GM23338 (cell line): ENCODE data around the gene AP3D1. TPM values are rescaled to one million over a fixed set of nuclear protein-coding genes. Genes with fewer than 3 reads are reported as not detected.

Source experiments
- ATAC-seq: fragments of 200-7000 bp; cut with Tn5 transposase; 3 replicates; pipeline ENCODE4 v1.9.1; 2020
- DNase-seq: peaks from one replicate; pipeline ENCODE4 v3.0.0-alpha.2; 2015; ENCODE audit warnings: low spot score
- H2AFZ ChIP-seq: fragments of 200-600 bp; sonication (generic); 2 replicates; pipeline ENCODE4 v1.8.0; 2016; ENCODE audit warnings: antibody characterized with exemption, mild to moderate bottlenecking, moderate library complexity
- H3F3A ChIP-seq: fragments of 200-600 bp; sonication (generic); replicated peaks from 2 replicates; pipeline ENCODE4 v1.8.0; 2017; ENCODE audit warnings: antibody characterized with exemption, mixed run types, low read depth
- H3K27ac ChIP-seq: fragments of 200-600 bp; sonication (generic); 2 replicates; pipeline ENCODE4 v1.6.1; 2016; ENCODE audit warnings: low read depth
- H3K27me3 ChIP-seq: fragments of 200-600 bp; sonication (generic); 2 replicates; pipeline ENCODE4 v1.8.0; 2016; ENCODE audit warnings: mild to moderate bottlenecking, mixed run types, moderate library complexity; ENCODE audit not compliant: insufficient read depth
- H3K36me3 ChIP-seq: fragments of 200-600 bp; sonication (generic); 2 replicates; pipeline ENCODE4 v1.8.0; 2016; ENCODE audit warnings: mild to moderate bottlenecking; ENCODE audit not compliant: insufficient read depth
- H3K4me1 ChIP-seq: fragments of 200-600 bp; sonication (generic); 2 replicates; pipeline ENCODE4 v1.8.0; 2016; ENCODE audit warnings: mild to moderate bottlenecking, moderate library complexity; ENCODE audit not compliant: insufficient read depth
- H3K4me2 ChIP-seq: fragments of 200-600 bp; sonication (generic); 2 replicates; pipeline ENCODE4 v1.7.1; 2017; ENCODE audit warnings: mixed run types
- H3K4me3 ChIP-seq: fragments of 200-600 bp; sonication (generic); 2 replicates; pipeline ENCODE4 v1.6.1; 2016; ENCODE audit warnings: mixed run types
- H3K79me2 ChIP-seq: fragments of 200-600 bp; sonication (generic); replicated peaks from 2 replicates; pipeline ENCODE4 v1.8.0; 2017; ENCODE audit warnings: mild to moderate bottlenecking; ENCODE audit not compliant: insufficient read depth
- H3K9me2 ChIP-seq: fragments of 200-600 bp; sonication (generic); 2 replicates; pipeline ENCODE4 v1.8.0; 2017; ENCODE audit not compliant: insufficient read depth
- H4K20me1 ChIP-seq: fragments of 200-600 bp; sonication (generic); replicated peaks from 2 replicates; pipeline ENCODE4 v1.8.0; 2017; ENCODE audit warnings: mild to moderate bottlenecking; ENCODE audit not compliant: insufficient read depth
- H3K27ac Mint-ChIP-seq: 2 replicates; pipeline ENCODE4 v1.8.0; 2020; ENCODE audit warnings: inconsistent platforms, mild to moderate bottlenecking, moderate library complexity, mixed read lengths
- H3K27me3 Mint-ChIP-seq: 3 replicates; pipeline ENCODE4 v1.8.0; 2022; ENCODE audit warnings: low read depth, mild to moderate bottlenecking, moderate library complexity, mixed read lengths, inconsistent platforms; ENCODE audit not compliant: insufficient read depth, poor library complexity
- H3K36me3 Mint-ChIP-seq: 3 replicates; pipeline ENCODE4 v1.8.0; 2021; ENCODE audit warnings: low read depth, mild to moderate bottlenecking, inconsistent platforms, moderate library complexity, mixed read lengths
- H3K4me1 Mint-ChIP-seq: 3 replicates; pipeline ENCODE4 v1.8.0; 2020; ENCODE audit warnings: mild to moderate bottlenecking, inconsistent platforms, mixed read lengths
- H3K4me3 Mint-ChIP-seq: 3 replicates; pipeline ENCODE4 v1.8.0; 2021; ENCODE audit warnings: moderate library complexity, mild to moderate bottlenecking, inconsistent platforms, mixed read lengths
- H3K9me3 Mint-ChIP-seq: 3 replicates; pipeline ENCODE4 v1.8.0; 2020; ENCODE audit warnings: moderate library complexity, mild to moderate bottlenecking, inconsistent platforms, mixed read lengths
- CTCF ChIP-seq, 2 experiments: fragments of 200-600 bp in 1 of 2; sonication (generic) in 1 of 2; conservative IDR thresholded peaks; 2 replicates each; pipeline versions ENCODE4 v1.5.1 to v1.6.1; 2016 to 2017; ENCODE audit warnings: antibody characterized with exemption in 2 of 2, low read depth in 2 of 2, mild to moderate bottlenecking in 2 of 2, moderate library complexity in 1 of 2
- EZH2 ChIP-seq: fragments of 200-600 bp; sonication (generic); IDR thresholded peaks from one replicate; pipeline ENCODE4 v1.8.0; 2017; ENCODE audit warnings: antibody characterized with exemption, mild to moderate bottlenecking, low read depth; ENCODE audit not compliant: unreplicated experiment
- NANOG ChIP-seq: IDR thresholded peaks from 2 replicates; pipeline ENCODE4 v1.6.1; 2016; ENCODE audit warnings: antibody characterized with exemption, borderline replicate concordance
- STAT1 ChIP-seq: IDR thresholded peaks from one replicate; pipeline ENCODE4 v1.6.1; 2016; ENCODE audit warnings: antibody characterized with exemption; ENCODE audit not compliant: unreplicated experiment
- ZNF462 ChIP-seq: fragments of 250-450 bp; sonication (Bioruptor Pico); IDR thresholded peaks from 2 replicates; pipeline ENCODE4 v1.5.0; 2020; ENCODE audit warnings: mild to moderate bottlenecking, moderate library complexity
- polyA plus RNA-seq: library from polyadenylated mRNA; unstranded; fragments of >200 nt; fragmentation: Nextera tagmentation; extraction: Ambion mirVana; gene quantifications from 2 replicates; pipeline ENCODE4 v1.2.1, GENCODE V29; 2016
- total RNA-seq: library from RNA; depleted of rRNA; stranded (reverse); fragments of >200 nt; shearing (Covaris generic); gene quantifications from 2 replicates; pipeline ENCODE4 v1.2.3, GENCODE V29; 2014

The AP3D1 gene
- total and polyA plus RNA-seq, 2 experiments from 2014 or later = 101 to 236 TPM

GRCh38 chr19:2197270-2197669 is 45.9 kb upstream of the AP3D1 start:
- peaks cover 6% of the 10 kb centered on the region; the same call in 1 of the 3 replicates for H3K4me1 Mint-ChIP-seq
- H3K27me3 Mint-ChIP-seq = peaks cover 5% of the 10 kb centered on the region
- peaks cover 31% of the 10 kb centered on the region for H3K36me3 Mint-ChIP-seq
- Histone ChIP-seq H3F3A (0 out of 2 replicates have a peak, but pooled peaks cover 6% of the 10 kb centered on the region), H3K4me3 (no peak overlapping the region), H3K4me2 (no peak overlapping the region), H3K36me3 (no peaks in the 10 kb centered on the region; the same call in 1 of the 2 replicates), H3K27ac (no peak overlapping the region), H3K4me1 (no peaks in the 10 kb centered on the region), H3K79me2 (peaks cover 31% of the 10 kb centered on the region), H3K27me3 (no peaks in the 10 kb centered on the region), H2AFZ (no peak overlapping the region), H4K20me1 (no peaks in the 10 kb centered on the region; the same call in none of the 2 replicates), H3K9me2 (no peaks in the 10 kb centered on the region)
- H3K9me3 Mint-ChIP-seq = no peaks in the 10 kb centered on the region; the same call in 2 of the 3 replicates
- ATAC-seq = no peak
- no peak for DNase-seq
- H3K27ac Mint-ChIP-seq = no peak overlapping the region
- H3K4me3 Mint-ChIP-seq = no peak overlapping the region
- TF ChIP-seq STAT1 = no peak
- no peak for TF ChIP-seq EZH2

- Histone ChIP-seq H3K79me2 (peaks cover 32% of the 10 kb centered on the region), H3K36me3 (peaks cover 3% of the 10 kb centered on the region; the same call in 1 of the 2 replicates), H3K27ac (no peak overlapping the region), H2AFZ (no peak overlapping the region), H3K4me3 (no peak overlapping the region), H3K4me1 (no peaks in the 10 kb centered on the region), H3F3A (no peaks in the 10 kb centered on the region), H3K4me2 (no peak overlapping the region), H3K27me3 (no peaks in the 10 kb centered on the region), H4K20me1 (no peaks in the 10 kb centered on the region; the same call in none of the 2 replicates), H3K9me2 (no peaks in the 10 kb centered on the region)
- DNase-seq (no peak), ATAC-seq (no peak)
- no peak overlapping the region for H3K4me3 Mint-ChIP-seq
- H3K27ac Mint-ChIP-seq = no peak overlapping the region
- TF ChIP-seq NANOG = no peak
- TF ChIP-seq CTCF (conservative IDR thresholded peaks at IDR 0.05; ENCODE audit: low read depth in 2 of 2) = peak in 1 of 2 experiments; percentile 26; a peak in 1 of 4 replicates
- TF ChIP-seq EZH2 = no peak
- H3K27me3 Mint-ChIP-seq = peaks cover 5% of the 10 kb centered on the region
- peaks cover 6% of the 10 kb centered on the region; the same call in 1 of the 3 replicates for H3K4me1 Mint-ChIP-seq
- H3K9me3 Mint-ChIP-seq = no peaks in the 10 kb centered on the region
- H3K36me3 Mint-ChIP-seq = peaks cover 32% of the 10 kb centered on the region
Observed at GRCh38 chr19:2195914-2196313, 44.5 kb upstream of the AP3D1 start.

GRCh38 chr19:2195361-2195760 is 44.0 kb upstream of the AP3D1 start:
- Histone ChIP-seq H3F3A (no peaks in the 10 kb centered on the region), H4K20me1 (no peaks in the 10 kb centered on the region; the same call in none of the 2 replicates), H3K9me2 (no peaks in the 10 kb centered on the region), H3K79me2 (peaks cover 32% of the 10 kb centered on the region), H3K4me3 (no peak overlapping the region), H3K36me3 (peaks cover 3% of the 10 kb centered on the region; the same call in 1 of the 2 replicates), H3K27me3 (no peaks in the 10 kb centered on the region), H3K4me2 (no peak overlapping the region), H2AFZ (no peak overlapping the region), H3K27ac (no peak overlapping the region), H3K4me1 (no peaks in the 10 kb centered on the region)
- H3K36me3 Mint-ChIP-seq = peaks cover 29% of the 10 kb centered on the region
- no peak overlapping the region for H3K27ac Mint-ChIP-seq
- H3K4me3 Mint-ChIP-seq = no peak overlapping the region
- DNase-seq (no peak), ATAC-seq (no peak)
- H3K27me3 Mint-ChIP-seq = peaks cover 6% of the 10 kb centered on the region
- H3K4me1 Mint-ChIP-seq = peaks cover 6% of the 10 kb centered on the region; the same call in 1 of the 3 replicates
- no peaks in the 10 kb centered on the region for H3K9me3 Mint-ChIP-seq
- TF ChIP-seq ZNF462 (CRISPR knock-in tag) = no peak
- TF ChIP-seq CTCF (conservative IDR thresholded peaks at IDR 0.05; ENCODE audit: low read depth in 2 of 2) = no peak
